Uterus (tissue), 2 donors: Measurements from ENCODE around the gene RAB44.

Experiments
- CTCF ChIP-seq, 4 experiments: fragments of 200-600 bp in 2 of 4; fragments of 450-650 bp in 2 of 4; sonication (generic) in 2 of 4; IDR thresholded peaks; one replicate each; pipeline ENCODE4 v1.5.1; 2016 to 2019; ENCODE audit warnings: antibody characterized with exemption in 4 of 4, mild to moderate bottlenecking in 2 of 4, moderate library complexity in 1 of 4
- POLR2A ChIP-seq, 2 donors: fragments of 450-650 bp; IDR thresholded peaks; one replicate each; pipeline ENCODE4 v1.6.1; 2016; ENCODE audit warnings: antibody characterized with exemption in 2 of 2, mild to moderate bottlenecking in 1 of 2, moderate library complexity in 1 of 2

DNA sequence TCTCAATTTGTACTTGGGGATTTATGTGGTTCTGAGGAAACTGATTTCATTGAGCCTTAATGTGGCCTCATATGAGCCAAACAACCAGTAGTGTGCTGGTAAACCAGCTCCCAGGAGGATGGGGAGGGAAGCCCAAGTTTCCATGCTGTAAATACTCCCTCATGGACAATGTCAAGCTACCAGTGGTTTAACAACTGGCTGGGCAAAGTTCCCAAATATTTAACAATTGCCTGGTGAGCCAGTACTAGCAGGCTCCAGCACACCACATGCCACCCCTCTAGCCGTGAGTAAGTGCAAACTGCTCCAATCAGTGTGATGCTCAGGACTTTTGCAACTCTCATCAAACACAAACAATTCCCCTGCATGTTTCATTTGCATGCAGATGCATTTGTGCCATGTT lies 38.4 kb upstream of the RAB44 start:
- no peak for TF ChIP-seq CTCF (IDR thresholded peaks at IDR 0.05)
- no peak for TF ChIP-seq POLR2A (IDR thresholded peaks at IDR 0.05)
